ENCODE data around the gene AKR1B15.
"Not testable (repeated sequence)": the region's sequence is repeated elsewhere in the genome, so short reads cannot be mapped to it uniquely, and the experiment has no call there.

The AKR1B15 gene

DNA sequence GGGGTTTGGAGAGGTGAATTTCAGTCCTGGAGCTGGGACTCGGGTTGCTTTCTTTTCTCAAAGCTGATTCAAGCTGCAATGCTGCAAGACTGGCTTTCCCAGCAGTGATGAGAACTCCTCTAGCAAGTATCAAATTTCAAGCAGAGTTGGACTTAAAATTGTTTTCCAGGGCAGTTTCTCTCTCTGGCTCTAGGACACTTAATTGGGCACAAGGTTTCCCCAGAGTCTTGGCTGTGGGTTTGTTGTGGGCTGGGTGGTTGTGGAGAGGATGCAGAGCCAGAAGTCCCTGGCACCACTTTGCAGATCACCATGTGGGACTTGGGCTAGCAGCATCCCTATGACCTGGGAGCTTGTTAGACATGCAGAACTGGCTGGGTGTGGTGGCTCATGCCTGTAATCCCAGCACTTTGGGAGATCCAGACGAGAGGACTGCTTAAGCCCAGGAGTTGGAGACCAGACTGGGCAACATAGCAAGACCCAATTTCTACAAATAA, 16.8 kb downstream of the AKR1B15 start:
- no peak for DNase-seq

DNA sequence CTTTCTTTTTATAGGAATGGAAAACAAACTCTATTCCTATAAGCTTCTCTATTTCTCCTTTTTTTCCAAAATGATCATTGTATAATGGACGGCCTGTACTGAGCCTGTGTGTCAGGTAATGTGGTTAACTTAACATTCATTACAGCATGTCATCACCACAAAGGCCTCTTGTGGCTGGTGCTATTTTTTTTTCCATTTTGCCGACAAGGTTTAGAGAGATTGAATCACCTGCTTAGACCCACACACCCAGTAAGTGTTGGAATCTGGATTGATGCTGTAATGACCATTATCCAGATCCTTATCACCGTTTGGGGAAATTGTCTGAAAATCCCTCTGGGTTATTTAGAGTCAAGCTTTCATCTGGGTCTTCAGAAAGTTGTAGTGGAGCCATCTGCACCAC, 18.5 kb downstream of the AKR1B15 start:
- DNase-seq, result no peak

DNA sequence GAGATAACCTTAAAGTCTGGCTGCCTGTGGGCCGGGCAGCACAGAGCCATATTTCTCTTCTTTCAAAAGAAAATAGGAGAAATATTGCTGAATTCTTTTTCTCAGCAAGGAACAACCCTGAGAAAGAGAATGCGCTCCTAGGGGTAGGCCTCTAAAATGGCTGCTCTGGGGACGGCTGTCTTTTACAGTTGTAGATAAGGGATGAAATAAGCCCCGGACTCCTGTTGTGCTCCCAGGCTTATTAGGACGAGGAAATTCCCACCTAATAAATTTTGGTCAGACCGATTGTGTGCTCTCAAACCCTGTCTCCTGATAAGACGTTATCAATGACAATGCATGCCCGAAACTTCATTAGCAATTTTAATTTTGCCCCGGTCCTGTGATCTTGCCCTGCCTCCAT, 21.1 kb downstream of the AKR1B15 start:
- DNase-seq, result not testable (repeated sequence)

DNA sequence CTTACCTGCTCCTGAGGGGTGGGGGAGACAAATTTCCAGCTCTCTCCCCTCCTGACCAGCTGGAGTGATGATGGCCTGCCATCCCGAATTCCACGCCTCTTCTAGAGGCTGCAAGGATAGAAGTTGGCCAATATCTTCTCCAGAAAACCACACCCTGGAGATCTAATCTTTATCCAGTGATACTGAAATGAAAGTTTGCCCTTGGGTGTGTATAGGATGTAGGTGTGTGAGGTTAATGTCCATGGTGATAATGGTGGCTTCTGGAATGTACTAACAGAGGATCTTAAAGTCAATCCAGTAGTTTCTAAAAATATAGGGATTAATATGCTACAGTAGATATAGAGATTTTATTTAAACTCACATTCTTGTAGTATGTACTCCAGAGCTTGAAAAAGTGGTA, 22.2 kb downstream of the AKR1B15 start:
- no peak for DNase-seq

DNA sequence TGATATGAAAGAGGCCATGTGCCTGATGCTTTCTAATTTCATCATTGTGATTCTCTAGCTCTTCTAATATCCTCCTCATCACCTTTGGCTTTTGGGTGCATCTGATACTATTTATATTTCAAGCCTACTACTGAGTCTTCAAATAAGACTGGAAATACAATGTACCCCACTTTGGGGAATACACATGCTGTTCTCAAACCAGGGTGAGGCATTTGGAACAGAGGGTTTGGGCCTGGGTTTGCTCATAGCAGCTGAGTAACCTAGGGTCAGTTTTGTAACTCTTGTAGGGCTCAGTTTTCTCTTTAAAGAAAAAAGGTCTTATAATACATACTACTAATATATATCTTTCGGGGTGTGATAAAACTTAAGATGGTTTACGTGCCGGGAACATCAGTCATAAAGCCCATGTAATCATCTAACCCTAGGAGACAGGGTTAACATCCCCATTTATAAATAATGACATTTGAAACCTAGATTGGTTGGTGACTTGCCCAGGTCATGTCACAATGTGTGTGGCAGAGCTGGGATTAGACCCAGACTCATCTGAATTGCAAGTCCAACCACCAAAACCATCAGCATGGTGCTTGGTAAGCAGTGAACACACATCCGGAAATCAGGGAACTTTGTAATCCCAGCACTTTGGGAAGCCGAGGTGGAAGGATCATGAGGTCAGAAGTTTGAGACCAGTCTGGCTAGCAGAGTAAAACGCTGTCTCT, 23.0 kb downstream of the AKR1B15 start:
- no peak for DNase-seq

DNA sequence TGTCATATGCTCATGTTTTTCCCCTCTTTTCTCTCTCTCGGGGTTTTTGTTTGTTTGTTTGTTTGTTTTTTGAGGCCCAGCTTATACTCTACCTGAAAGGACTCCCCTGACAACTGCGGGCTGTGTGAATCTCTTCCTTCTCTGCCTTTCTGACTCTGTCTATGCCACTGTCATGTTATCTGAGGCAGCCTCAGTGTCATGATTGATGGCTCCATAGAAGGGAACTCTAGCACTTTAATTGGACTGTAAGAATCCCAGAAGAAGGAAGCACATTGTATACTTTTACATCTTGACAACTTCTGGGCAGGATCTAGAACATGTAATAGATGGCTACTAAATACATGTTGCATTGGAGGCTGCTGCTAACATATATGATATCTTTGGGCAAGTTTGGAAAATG, 25.4 kb downstream of the AKR1B15 start:
- no peak for DNase-seq

DNA sequence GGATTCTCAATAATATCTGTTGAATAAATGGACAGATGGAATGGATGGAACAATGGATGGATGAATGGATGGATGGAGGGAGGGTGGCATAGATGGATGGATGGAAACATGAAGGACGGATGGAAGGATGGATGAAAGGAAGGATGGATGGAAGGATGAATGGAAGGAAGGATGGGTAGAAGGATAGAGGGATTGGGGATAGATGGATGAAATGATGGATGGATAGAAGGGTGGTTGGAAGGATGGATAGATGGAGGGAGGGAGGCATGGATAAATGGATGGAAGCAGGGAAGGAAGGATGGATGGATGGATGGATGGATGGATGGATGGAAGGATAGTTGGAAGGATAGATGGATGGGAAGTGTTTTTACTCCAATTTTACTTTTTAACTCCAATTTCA, 35.4 kb downstream of the AKR1B15 start:
- DNase-seq, result no peak

DNA sequence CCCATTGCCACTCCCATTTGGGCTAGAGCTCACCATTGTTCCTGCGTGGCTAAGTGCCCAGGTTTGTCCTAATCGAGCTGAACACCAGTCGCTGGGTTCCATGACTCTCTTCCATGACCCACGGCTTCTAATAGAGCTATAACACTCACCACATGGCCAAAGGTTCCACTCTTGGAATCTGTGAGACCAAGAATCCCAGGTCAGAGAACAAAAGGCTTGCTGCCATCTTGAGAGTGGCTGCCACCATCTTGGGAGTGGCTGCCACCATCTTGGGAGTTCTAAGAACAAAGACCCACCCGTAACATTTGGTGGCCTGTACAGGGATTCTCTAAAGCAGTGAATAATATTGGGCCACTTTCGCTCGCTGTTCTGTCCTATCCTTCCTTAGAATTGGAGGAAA, 37.0 kb downstream of the AKR1B15 start:
- no peak for DNase-seq

DNA sequence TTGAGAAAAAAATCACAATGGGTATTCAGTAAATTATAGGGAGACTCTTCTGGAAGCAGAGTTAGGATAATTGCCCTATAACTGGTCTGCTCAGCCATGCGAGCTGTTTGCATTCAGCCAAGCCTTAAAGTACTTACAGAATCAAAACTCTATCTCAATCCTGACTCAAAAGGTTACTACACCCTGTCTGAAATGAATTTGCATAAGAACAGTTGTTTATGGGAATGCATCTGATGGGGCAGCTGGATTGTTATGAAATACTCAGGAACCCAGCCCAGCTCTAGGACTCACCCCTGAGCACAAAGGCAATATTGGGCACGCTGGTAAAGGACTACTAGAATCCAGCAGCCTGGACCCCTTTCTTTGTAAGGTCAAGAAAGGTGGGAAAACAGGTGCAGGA, 38.8 kb downstream of the AKR1B15 start:
- no peak for DNase-seq

DNA sequence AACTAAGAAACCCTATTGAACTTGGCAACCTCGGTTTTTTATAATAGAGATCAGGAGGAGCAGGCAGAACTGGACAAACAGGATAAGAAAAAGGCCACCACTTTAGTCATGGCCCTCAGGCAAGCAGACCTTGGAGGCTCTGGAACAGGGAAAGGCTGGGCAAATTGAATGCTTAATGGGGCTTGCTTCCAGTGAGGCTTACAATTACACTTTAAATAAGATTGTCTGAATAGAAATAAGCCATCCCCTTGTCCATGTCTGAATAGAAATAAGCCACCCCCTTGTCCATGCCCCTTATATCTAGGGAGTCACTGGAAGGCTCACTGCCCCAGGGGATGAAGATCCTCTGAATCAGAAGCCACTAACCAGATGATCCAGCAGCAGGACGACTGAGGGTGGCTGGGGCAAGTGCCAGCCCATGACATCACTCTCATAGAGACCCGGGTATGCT, 40.6 kb downstream of the AKR1B15 start:
- DNase-seq, result no peak

DNA sequence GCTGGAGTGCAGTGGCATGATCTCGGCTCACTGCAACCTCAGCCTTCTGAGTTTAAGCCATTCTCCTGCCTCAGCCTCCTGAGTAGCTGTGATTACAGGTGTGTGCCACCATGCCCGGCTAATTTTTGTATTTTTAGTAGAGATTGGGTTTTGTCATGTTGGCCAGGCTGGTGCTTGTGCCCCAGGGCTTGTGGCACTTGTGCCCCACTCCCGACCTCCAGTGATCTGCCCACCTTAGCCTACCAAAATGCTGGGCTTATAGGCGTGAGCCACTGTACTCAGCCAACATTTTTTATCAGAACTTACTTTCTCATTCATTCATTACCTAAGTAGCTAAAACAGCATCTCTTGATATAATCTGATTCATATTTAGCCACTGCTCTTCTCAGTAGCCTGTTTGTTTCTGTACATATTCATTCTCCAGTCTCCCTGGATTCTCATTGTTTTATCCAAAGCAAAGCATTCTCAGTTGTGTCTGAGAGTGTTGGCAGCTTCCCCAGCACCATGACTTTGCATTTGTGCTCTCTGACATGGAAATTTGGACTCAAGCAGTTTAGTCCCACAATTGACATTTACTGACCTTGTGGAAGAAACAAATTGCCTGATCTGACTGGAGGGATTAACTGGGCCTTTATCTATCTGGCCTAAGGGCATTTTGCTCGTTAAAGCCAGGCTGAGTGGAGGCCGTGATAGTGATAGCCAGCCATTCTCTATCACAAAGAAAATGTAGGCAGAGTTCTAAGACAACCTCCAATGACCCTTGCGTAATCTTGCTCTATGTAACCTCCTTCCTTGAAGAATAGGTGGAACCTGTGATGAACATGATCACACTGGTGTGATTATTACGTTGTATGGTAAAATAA, 44.9 kb downstream of the AKR1B15 start:
- DNase-seq, result no peak

DNA sequence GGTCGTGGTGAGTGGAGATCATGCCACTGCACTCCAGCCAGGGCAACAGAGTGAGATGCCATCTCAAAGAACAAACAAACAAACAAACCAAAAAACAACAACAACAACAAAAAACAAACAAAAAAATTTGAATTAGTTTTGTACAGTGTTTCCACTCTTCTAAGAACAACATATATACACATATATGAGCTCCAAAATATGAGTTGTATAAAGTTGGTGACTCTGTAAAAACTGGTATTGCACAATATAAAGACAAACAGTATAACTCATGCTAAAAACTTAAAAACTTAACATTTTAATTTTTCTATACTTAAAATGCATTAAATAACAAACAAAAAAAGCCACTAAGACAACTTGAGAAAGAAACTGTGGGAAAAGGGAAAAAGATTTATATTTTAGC, 46.0 kb downstream of the AKR1B15 start:
- DNase-seq, result no peak

DNA sequence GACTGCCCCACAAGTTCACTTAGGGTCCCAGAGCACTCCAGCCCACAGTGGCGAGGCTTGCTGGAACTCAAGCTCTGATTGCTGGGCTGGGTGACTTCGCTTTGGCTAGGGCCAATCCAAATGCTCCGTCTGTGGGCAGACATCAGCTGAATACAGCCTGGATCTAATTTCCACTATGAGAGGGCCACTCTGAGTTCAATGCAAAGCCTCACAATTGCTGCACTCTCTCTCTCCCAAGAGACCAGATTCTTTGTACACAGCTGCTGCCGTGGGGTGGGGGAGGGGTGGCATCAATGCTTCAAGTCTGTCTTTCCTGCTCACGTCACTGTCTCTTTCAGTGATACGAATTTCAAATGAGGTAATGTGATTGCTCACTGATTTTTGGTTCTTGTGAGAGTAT, 50.5 kb downstream of the AKR1B15 start:
- peak; percentile 67 for DNase-seq

DNA sequence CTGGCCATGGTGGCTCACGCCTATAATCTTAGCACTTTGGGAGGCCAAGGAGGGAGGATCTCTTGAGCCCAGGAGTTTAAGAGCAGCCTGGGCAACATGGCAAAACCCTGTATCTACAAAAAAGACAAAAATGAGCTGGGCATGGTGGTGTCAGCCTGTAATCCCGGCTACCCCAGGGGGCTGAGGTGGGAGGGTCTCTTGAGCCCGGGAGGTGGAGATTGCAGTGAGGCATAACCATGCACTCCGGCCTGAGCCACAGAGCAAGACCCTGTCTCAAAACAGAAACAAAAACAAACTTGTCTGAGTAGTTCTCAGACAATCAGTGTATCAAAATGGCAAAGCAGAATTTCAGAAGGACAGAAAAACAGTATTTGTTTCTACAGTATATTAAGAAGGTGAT, 52.5 kb downstream of the AKR1B15 start:
- DNase-seq, result no peak

DNA sequence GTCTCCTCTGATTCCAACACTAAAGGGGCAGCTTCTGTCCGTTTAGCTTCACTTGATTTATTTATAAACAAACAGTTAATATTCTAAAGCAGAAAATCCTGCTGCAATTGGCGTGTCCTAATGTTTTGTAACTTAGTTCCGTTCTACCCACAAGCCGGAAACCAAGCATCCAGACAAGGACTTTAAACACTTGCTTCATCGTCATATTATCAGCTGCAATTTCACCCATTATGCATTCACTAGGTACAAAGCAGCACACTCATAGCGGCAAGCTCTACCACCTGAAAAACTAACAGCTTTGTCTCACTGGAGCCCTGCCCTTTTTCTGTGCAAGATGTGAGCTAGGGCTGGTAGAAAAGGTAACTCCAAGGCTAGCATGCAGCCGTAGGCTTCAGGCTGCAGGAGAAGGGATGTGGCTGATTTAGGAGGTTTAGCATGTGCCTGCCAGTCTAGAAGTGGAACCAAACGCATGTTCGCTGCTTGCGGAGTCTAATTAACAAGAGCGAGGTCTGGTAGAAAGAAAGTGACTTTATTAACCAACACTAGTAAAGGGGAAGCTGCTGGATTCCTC, 54.1 kb downstream of the AKR1B15 start:
- DNase-seq, result no peak

DNA sequence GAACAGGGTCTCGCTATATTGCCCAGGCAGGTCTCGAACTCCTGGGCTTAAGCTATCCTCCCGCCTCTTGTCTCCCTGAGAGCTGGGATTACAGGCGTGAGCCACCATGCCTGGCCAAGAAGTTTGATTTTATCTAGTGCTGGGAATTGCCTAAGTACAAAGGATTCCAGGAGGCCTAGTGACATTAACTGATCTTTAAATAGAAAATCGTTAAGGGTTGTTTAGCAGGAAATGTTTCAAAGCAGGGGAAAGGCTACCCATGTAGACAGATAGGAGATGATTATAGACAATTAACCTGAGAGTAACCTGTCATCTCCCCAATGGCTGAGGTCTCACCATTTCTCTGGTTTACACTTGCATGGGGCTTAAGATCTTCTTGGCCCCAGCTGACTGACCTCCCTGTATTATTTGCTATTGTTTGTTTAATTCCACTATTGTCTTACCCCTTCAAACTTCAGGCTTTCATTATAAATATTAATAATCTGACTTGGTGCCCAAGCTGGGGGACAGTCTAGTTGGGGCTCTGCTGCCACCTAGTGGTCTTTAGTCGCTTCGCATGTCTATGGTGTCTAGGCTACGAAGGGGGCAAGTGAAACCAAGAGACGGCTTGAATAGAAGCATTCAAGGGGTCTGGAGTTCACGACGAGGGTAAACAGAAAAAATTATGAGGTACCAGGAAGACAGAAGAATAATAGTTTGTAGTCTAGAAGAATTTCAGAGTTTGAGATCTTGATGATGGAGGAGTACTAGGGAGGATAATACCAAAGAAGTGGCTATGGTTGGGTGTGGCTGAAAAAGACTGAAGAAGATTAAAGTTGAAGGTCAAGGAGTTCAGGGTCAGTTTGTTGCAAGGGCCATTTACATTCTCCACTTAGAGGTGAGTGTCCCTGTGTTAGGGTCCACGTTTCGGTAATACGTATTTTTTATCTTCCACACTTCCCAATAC, 57.3 kb downstream of the AKR1B15 start:
- DNase-seq, result no peak

DNA sequence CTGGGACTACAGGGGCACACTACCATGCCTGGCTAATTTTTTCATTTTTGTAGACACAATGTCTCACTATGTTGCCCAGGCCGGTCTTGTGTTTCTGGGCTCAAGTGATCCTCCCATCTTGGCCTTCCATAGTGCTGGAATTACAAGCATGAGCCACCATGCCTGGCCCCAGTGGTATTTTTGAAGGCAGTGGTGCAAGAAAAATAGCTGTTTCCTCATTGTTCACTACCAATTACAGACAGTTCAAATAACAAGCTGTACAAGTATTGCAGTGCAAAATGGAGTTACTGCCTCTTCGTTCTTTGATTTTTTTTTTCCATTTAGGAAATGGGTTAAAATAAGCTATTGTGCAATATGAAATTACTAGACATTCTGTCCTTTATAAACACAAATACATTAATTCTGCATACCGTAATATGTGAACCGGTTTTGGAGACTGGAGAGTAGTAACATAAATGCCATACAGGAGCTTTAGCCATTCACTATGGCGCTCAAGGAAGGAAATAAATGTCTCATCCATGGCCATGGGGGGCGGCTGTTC, 62.8 kb downstream of the AKR1B15 start:
- DNase-seq, result no peak

DNA sequence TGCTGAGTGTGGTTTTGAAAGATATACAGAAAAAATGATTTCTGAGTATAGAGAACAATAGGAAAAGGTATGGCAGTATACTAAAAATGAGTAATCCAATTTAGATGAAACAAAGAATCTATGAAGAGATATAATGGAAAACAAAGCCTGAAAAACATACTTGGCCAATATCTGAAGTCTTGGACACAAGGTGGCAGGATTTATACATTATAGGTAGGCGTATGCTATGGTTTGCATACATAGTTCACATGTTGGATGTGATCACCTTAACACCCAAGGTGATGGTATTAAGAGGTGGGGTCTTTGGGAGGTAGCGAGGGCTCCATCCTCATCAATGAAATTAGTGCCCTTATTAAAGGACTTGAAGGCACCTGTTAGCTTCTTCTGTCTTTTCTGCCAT, 63.3 kb downstream of the AKR1B15 start:
- DNase-seq, result no peak

DNA sequence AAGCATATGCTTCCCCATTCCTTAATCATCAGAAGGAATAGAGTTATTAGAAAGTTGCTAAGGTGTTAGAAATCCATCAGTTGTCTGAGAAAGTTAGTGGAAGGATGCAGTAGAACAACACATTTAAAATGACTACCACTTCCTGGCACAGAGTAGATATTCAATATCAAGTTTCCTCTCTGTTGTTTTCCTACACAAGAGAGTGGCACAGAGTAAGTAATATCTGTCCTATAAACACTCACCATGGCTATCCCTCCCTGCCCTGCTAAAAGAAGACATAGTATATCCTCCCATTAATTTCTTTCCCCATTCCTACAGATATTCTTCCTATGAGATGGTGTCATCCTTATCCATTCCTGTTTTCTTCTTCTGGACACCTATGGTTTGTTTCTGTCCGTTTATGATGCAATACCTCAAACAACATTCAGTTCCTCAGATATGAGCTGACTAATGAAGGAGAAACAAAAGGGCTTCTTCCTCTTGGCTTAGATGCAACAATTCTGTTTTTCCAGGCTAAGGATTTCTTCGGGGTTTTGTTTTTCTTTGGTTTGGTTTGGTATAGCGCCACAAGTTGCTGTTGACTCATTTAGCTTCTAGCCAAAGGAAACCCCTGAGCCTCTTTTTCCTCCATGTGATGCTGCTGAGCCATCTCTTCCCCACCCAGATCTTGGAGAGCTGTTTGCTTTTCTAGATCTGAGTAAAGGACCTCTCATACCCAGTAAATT, 64.9 kb downstream of the AKR1B15 start:
- no peak for DNase-seq

DNA sequence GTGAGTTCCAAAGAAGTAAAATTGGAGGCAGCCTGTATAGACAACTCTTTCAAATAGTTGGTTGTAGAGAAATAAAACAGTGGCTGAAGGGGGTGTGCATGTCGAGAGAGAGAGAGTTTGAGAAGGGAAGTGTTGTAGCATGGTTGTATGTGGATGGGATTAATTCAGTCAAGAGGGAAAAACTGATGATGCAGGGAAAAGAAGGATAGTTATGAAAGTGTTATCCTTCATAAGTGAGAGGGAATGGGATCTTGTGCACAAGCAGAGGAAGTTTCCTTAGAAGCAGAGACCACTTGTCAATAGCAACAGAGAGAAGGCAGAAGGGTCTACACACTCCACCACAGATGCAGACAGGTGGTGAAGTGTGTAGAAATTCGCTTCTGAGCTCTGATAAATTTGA, 67.7 kb downstream of the AKR1B15 start:
- no peak for DNase-seq

DNA sequence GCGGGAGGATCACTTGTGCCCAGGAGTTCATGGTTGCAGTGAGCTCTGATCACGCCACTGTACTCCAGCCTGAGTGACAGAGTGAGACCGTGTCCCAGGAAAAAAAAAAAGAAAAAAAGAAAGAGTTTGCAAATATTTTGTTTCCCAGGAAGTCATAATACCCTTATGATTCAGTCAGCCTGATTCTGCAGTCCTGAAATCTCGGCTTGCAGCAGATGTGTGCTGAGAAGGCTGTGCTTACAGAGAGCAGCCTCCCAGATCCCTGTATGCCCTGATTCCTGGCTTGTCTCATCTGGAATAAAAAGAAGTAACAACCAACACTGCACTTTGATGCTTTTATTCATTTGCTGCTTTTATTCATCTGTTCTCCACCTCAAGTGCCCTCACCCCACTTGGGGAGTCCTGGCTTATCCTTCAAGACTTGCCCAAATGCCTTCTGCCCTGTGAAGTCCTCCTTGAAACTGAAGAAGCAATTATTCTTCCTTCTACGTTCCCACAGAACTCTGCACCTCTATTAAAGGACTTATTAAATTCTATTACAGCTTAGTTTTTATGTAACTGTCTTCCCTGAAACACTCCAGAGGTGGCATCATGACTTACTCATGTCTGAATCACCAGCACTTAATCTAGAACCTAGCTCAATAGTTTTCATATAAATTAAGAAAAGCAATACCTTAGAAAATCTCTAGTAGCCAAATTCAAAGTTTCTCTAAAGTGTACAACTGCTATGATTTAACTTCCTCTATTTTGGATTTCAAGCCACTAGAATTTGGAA, 70.0 kb downstream of the AKR1B15 start:
- no peak for DNase-seq
